Kidney (tissue), 14 donors: ENCODE results near the gene PICALM. TPM values are rescaled to one million over a fixed set of nuclear protein-coding genes. Genes with fewer than 3 reads are reported as not detected.

Experiments
- DNase-seq, 5 donors: peaks; one replicate each; pipeline ENCODE4 v3.0.0-alpha.2; 2013 to 2020
- FAIRE-seq: peaks from 2 replicates; lab custom pipeline; 2012; peaks lifted over from hg19 to GRCh38; lab: Jason Lieb, UNC
- H3K27ac ChIP-seq, 2 donors: one replicate each; pipeline ENCODE4 v1.7.0; 2013; ENCODE audit warnings: low read depth in 2 of 2, low read length in 2 of 2, inconsistent platforms in 1 of 2
- H3K27me3 ChIP-seq: one replicate; pipeline ENCODE4 v1.7.1; 2013; ENCODE audit warnings: low read length, inconsistent platforms; ENCODE audit not compliant: control insufficient read depth, insufficient read depth
- H3K36me3 ChIP-seq, 3 donors: one replicate each; pipeline versions ENCODE4 v1.7.0 to v1.7.1; 2013; ENCODE audit warnings: low read length in 3 of 3, control low read depth in 1 of 3, inconsistent platforms in 1 of 3; ENCODE audit not compliant: insufficient read depth in 3 of 3, control insufficient read depth in 2 of 3
- H3K4me1 ChIP-seq, 3 donors: one replicate each; pipeline versions ENCODE4 v1.7.0 to v1.7.1; 2013; ENCODE audit warnings: low read length in 3 of 3, inconsistent platforms in 1 of 3, low read depth in 1 of 3; ENCODE audit not compliant: control insufficient read depth in 2 of 3, insufficient read depth in 2 of 3
- H3K4me3 ChIP-seq, 3 donors: one replicate each; pipeline versions ENCODE4 v1.7.0 to v1.8.1; 2013; ENCODE audit warnings: low read length in 3 of 3, control low read depth in 1 of 3, inconsistent platforms in 1 of 3
- H3K9ac ChIP-seq, 3 donors: one replicate each; pipeline versions ENCODE4 v1.7.0 to v1.7.1; 2013; ENCODE audit warnings: low read length in 3 of 3, control low read depth in 1 of 3, inconsistent platforms in 1 of 3
- H3K9me3 ChIP-seq, 3 donors: one replicate each; pipeline versions ENCODE4 v1.7.0 to v1.7.1; 2013; ENCODE audit warnings: low read length in 3 of 3, control low read depth in 1 of 3, inconsistent platforms in 1 of 3; ENCODE audit not compliant: control insufficient read depth in 2 of 3, insufficient read depth in 1 of 3
- intact Hi-C: fragments of 100-400 bp; cut with DNase I; formaldehyde crosslinking; loops from one replicate; pipeline ENCODE4 v1.11.1; 2022
- polyA plus RNA-seq: library from polyadenylated mRNA; stranded (reverse); fragments of 350-450 nt; fragmentation: Illumina TruSeq; extraction: RNeasy Lipid Tissue Mini Kit (QIAGEN cat#74804); gene quantifications from one replicate; pipeline ENCODE4 v1.2.3, GENCODE V29; 2014; ENCODE audit warnings: low read depth, low replicate concordance; ENCODE audit not compliant: insufficient read depth
- total RNA-seq: library from RNA; stranded (reverse); fragmentation: NEBNext Ultra II Directional; extraction: Animal tissue kit (Norgen Biotek cat#: 25700); gene quantifications from one replicate; pipeline ENCODE4 v1.2.1, GENCODE V29; 2021
- TF ChIP-seq, protein P1 (sequence below): IDR thresholded peaks from 3 replicates; pipeline ENCODE4 v1.5.1; 2012; ENCODE audit warnings: mild to moderate bottlenecking, moderate library complexity, borderline replicate concordance; ENCODE audit not compliant: insufficient read depth; ENCODE audit errors: extremely low read depth
- donor health status: control.
- donor health status: control.
- donor health status: control.
- donor health status: control.
- donor health status: control.
- donor health status: DM: yes; HTN: yes; CAD: no.
- donor health status: Normal renal cell carcinoma (clear cell type).

PICALM gene
- total and polyA plus RNA-seq, 2 donors from 2014 or later, result 118 to 244 TPM

DNA sequence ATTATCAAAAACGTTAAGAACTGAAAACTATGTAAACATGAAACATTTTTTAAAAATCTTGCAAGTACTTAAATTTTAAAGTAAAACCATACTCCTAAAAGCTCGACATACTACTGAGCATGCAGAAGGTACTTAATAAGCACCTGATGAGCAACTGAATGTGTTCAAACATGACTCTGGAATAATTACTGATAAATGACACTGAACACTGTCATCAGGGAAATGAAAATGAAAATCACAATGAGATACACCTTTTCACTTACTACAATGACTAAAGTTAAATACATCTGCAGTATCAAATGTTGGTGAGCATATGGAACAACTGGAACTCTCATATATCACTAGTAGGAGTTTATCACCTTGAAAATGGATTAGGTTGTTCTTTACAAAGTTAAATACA lies 65.2 kb downstream of the PICALM start:
- H3K27me3 ChIP-seq, result no peaks in the 10 kb centered on the region
- no peak for DNase-seq
- no peak overlapping the region for H3K4me3 ChIP-seq
- no peak for FAIRE-seq
- H3K9ac ChIP-seq, result no peak overlapping the region
- intact Hi-C loops, result no loop called here
- H3K27ac ChIP-seq, result no peak overlapping the region
- no peaks in the 10 kb centered on the region for H3K4me1 ChIP-seq
- peaks cover 2 to 67% (median 53%) of the 10 kb centered on the region in 3 donors for H3K36me3 ChIP-seq
- TF ChIP-seq, protein P1, sequence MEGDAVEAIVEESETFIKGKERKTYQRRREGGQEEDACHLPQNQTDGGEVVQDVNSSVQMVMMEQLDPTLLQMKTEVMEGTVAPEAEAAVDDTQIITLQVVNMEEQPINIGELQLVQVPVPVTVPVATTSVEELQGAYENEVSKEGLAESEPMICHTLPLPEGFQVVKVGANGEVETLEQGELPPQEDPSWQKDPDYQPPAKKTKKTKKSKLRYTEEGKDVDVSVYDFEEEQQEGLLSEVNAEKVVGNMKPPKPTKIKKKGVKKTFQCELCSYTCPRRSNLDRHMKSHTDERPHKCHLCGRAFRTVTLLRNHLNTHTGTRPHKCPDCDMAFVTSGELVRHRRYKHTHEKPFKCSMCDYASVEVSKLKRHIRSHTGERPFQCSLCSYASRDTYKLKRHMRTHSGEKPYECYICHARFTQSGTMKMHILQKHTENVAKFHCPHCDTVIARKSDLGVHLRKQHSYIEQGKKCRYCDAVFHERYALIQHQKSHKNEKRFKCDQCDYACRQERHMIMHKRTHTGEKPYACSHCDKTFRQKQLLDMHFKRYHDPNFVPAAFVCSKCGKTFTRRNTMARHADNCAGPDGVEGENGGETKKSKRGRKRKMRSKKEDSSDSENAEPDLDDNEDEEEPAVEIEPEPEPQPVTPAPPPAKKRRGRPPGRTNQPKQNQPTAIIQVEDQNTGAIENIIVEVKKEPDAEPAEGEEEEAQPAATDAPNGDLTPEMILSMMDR, result no peak
- no peaks in the 10 kb centered on the region for H3K9me3 ChIP-seq

DNA sequence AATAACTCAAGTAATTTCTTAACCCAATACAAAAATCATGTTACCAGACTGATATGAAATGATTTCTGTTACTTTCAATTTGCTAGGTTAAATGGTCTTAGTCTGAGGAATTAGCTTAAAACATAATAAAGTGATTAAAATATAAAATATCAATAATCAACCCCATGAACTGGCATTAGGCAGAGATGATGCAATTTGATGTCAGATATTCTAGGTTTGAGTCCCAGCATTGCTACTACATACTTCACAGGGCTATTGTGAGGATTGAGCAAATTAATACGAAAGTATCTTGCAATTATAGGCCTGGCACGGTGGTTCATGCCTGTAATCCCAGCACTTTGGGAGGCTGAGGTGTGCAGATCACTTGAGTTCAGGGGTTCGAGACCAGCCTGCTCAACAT lies 66.5 kb downstream of the PICALM start:
- H3K9me3 ChIP-seq, result no peaks in the 10 kb centered on the region
- TF ChIP-seq, protein P1, result no peak
- H3K9ac ChIP-seq, result no peak overlapping the region
- no peaks in the 10 kb centered on the region for H3K4me1 ChIP-seq
- peaks cover 2 to 71% (median 55%) of the 10 kb centered on the region in 3 donors for H3K36me3 ChIP-seq
- H3K4me3 ChIP-seq, result no peak overlapping the region
- no peak for DNase-seq
- no peak overlapping the region for H3K27ac ChIP-seq
- intact Hi-C loops, result no loop called here
- FAIRE-seq, result no peak
- H3K27me3 ChIP-seq, result no peaks in the 10 kb centered on the region

DNA sequence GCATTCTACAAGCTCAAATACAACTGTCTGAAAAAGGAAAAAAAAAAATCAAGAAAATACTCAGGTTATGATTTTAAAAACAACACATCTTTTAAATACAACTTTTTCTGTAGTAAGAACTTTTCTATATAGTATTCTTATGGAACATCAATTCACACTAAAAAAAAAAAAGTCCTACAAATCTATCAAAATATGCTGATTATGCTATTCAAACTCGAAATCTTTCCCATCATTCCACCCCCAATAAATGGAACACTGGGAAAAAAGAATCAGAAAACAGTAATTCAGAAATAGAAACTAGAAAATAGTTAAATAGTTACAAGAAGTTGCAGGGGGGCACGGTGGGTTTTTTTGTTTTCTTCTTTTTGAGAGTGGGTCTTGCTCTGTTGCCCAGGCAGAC lies 77.4 kb downstream of the PICALM start:
- TF ChIP-seq, protein P1, result no peak
- H3K36me3 ChIP-seq, result peaks cover 0 to 33% (median 6%) of the 10 kb centered on the region in 3 donors

DNA sequence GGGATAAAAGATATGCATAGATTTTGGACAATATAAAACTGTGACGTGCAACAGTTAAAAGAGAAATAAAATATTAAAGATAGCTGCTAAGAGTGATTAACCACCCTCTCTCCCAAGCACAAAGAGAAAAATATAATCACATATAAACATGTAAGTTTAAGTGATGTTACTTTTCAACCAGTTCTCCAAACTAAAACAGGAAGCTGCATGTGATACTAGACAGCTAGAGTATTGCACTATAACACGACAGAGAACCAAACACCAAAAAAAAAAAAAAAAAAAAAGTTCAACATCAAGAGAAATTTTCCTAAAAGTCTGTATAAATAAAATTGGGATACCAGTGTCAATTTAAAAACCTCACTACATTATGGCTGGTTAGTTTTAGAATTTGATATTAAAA lies 79.1 kb downstream of the PICALM start:
- intact Hi-C loops, result no loop called here
- H3K4me1 ChIP-seq, result peaks cover 0 to 2% (median 0%) of the 10 kb centered on the region in 3 donors
- H3K9ac ChIP-seq, result no peak overlapping the region
- no peaks in the 10 kb centered on the region for H3K9me3 ChIP-seq
- no peak overlapping the region for H3K27ac ChIP-seq
- no peaks in the 10 kb centered on the region for H3K27me3 ChIP-seq
- peaks cover 0 to 29% (median 6%) of the 10 kb centered on the region in 3 donors for H3K36me3 ChIP-seq
- no peak overlapping the region for H3K4me3 ChIP-seq
- DNase-seq, result no peak
- peak; percentile 41 for FAIRE-seq
- TF ChIP-seq, protein P1, result no peak

More for the DNA sequence above, 77.4 kb downstream of the PICALM start:
- no peaks in the 10 kb centered on the region for H3K27me3 ChIP-seq
- no peaks in the 10 kb centered on the region for H3K9me3 ChIP-seq
- peaks cover 0 to 2% (median 0%) of the 10 kb centered on the region in 3 donors for H3K4me1 ChIP-seq
- no peak for DNase-seq
- H3K9ac ChIP-seq, result no peak overlapping the region
- H3K27ac ChIP-seq, result no peak overlapping the region
- H3K4me3 ChIP-seq, result no peak overlapping the region
- FAIRE-seq, result no peak
- intact Hi-C loops, result no loop called here
